ENCODE measurements around the gene MRC1.

DNA sequence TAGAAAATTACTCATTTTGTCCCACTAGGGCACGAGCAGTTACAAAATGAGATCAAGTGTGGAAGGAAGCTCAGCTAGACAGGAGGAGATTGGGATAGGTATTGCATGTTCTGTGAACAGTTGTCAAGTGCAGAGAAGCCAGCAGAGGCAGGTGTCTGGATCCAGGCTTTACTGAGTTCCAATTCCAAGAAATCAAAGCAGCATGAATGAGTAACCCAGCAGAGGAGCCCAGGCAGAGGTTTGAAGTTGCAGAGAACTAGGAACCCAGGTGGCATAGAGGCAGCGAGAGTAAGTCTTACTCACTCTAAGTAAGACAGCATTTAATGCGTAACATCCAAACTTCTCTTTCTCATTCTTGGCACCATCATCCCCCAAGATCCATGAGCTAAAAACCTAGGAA, 11.8 kb downstream of the MRC1 start:
- TF ChIP-seq USF2 (IDR thresholded peaks at IDR 0.05) (no peak), MAX (IDR thresholded peaks at IDR 0.05) (no peak), SMC3 (IDR thresholded peaks at IDR 0.05) (no peak), ESRRA (IDR thresholded peaks at IDR 0.05; ENCODE audit: borderline replicate concordance, low read length) (no peak), HOXA7 (CRISPR knock-in tag; IDR thresholded peaks at IDR 0.05) (no peak), EP300 (IDR thresholded peaks at IDR 0.05) (no peak), CBX8 (IDR thresholded peaks at IDR 0.05) (no peak), KDM5A (IDR thresholded peaks at IDR 0.05) (no peak)
- TF ChIP-seq, protein P1, sequence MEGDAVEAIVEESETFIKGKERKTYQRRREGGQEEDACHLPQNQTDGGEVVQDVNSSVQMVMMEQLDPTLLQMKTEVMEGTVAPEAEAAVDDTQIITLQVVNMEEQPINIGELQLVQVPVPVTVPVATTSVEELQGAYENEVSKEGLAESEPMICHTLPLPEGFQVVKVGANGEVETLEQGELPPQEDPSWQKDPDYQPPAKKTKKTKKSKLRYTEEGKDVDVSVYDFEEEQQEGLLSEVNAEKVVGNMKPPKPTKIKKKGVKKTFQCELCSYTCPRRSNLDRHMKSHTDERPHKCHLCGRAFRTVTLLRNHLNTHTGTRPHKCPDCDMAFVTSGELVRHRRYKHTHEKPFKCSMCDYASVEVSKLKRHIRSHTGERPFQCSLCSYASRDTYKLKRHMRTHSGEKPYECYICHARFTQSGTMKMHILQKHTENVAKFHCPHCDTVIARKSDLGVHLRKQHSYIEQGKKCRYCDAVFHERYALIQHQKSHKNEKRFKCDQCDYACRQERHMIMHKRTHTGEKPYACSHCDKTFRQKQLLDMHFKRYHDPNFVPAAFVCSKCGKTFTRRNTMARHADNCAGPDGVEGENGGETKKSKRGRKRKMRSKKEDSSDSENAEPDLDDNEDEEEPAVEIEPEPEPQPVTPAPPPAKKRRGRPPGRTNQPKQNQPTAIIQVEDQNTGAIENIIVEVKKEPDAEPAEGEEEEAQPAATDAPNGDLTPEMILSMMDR (IDR thresholded peaks at IDR 0.05), result no peak
